Fibroblast of lung (primary cell): Measurements from ENCODE around the gene HEXIM1. TPM values are rescaled to one million over a fixed set of nuclear protein-coding genes. Genes with fewer than 3 reads are reported as not detected.

Experiments
- DNase-seq, 2 donors: peaks; one replicate each; pipeline versions ENCODE4 v3.0.0 to v3.0.0-alpha.2; 2010; ENCODE audit warnings: low read depth in 2 of 2
- H2AFZ ChIP-seq: 2 replicates; pipeline ENCODE4 v1.5.1; 2012; ENCODE audit warnings: low read length, control low read depth, inconsistent platforms
- H3K27ac ChIP-seq: 2 replicates; pipeline ENCODE4 v1.5.1; 2011; ENCODE audit warnings: low read length, control low read depth; ENCODE audit not compliant: insufficient read depth
- H3K27me3 ChIP-seq: 2 replicates; pipeline ENCODE4 v1.5.1; 2011; ENCODE audit warnings: mild to moderate bottlenecking, low read length; ENCODE audit not compliant: control insufficient read depth, insufficient read depth
- H3K36me3 ChIP-seq: 2 replicates; pipeline ENCODE4 v1.5.1; 2011; ENCODE audit warnings: low read length; ENCODE audit not compliant: control insufficient read depth, insufficient read depth
- H3K4me1 ChIP-seq: 2 replicates; pipeline ENCODE4 v1.5.1; 2011; ENCODE audit warnings: low read length; ENCODE audit not compliant: control insufficient read depth, insufficient read depth; ENCODE audit errors: extremely low read depth
- H3K4me2 ChIP-seq: 2 replicates; pipeline ENCODE4 v1.5.1; 2011; ENCODE audit warnings: low read length, control low read depth; ENCODE audit not compliant: insufficient read depth; ENCODE audit errors: extremely low read depth
- H3K4me3 ChIP-seq, 4 experiments: fragments of 200-600 bp in 1 of 4; sonication (generic) in 1 of 4; replicated peaks in 1 of 4; 2 replicates each; pipeline ENCODE4 v1.5.1; 2011 to 2016; ENCODE audit warnings: low read length in 4 of 4, low read depth in 3 of 4, mild to moderate bottlenecking in 3 of 4, control low read depth in 2 of 4, inconsistent platforms in 1 of 4, mixed read lengths in 1 of 4; ENCODE audit not compliant: insufficient read depth in 1 of 4; ENCODE audit errors: control extremely low read depth in 1 of 4
- H3K79me2 ChIP-seq: 2 replicates; pipeline ENCODE4 v1.5.1; 2012; ENCODE audit warnings: mild to moderate bottlenecking, low read length, inconsistent platforms; ENCODE audit not compliant: control insufficient read depth, insufficient read depth
- H3K9ac ChIP-seq: 2 replicates; pipeline ENCODE4 v1.5.1; 2011; ENCODE audit warnings: mild to moderate bottlenecking, low read length, control low read depth; ENCODE audit not compliant: insufficient read depth
- H3K9me3 ChIP-seq: 2 replicates; pipeline ENCODE4 v1.5.1; 2012; ENCODE audit warnings: low read depth, low read length; ENCODE audit not compliant: control insufficient read depth, insufficient read depth
- H4K20me1 ChIP-seq: 2 replicates; pipeline ENCODE4 v1.5.1; 2011; ENCODE audit warnings: low read length; ENCODE audit not compliant: control insufficient read depth, insufficient read depth; ENCODE audit errors: extremely low read depth
- EZH2 ChIP-seq: IDR thresholded peaks from 2 replicates; pipeline ENCODE4 v1.5.1; 2012; ENCODE audit warnings: low read length, control low read depth, mild to moderate bottlenecking; ENCODE audit errors: missing control alignments
- polyA minus RNA-seq: library from RNA; depleted of rRNA, polyadenylated mRNA; stranded (reverse); fragments of >200 nt; gene quantifications from 2 replicates; pipeline ENCODE4 v1.2.3, GENCODE V29; 2011; ENCODE audit warnings: low replicate concordance
- polyA plus RNA-seq, 2 donors: library from polyadenylated mRNA; depleted of rRNA in 1 of 2; stranded (reverse) in 1 of 2; unstranded in 1 of 2; fragments of >200 nt; gene quantifications; 2 replicates each; pipeline ENCODE4 v1.2.1, GENCODE V29; 2011 to 2012; ENCODE audit warnings: missing spikeins in 1 of 2
- total RNA-seq: library from RNA; depleted of rRNA; stranded (reverse); fragments of >200 nt; gene quantifications from 2 replicates; pipeline ENCODE4 v1.2.1, GENCODE V29; 2014
- TF ChIP-seq, protein P1 (sequence below), 2 donors: IDR thresholded peaks in 1 of 2; conservative IDR thresholded peaks in 1 of 2; 1 replicate in 1 of 2; 2 replicates in 1 of 2; pipeline ENCODE4 v1.5.1; 2011 to 2012; ENCODE audit warnings: low read length in 2 of 2, control low read depth in 1 of 2, inconsistent platforms in 1 of 2, low read depth in 1 of 2, mild to moderate bottlenecking in 1 of 2

The HEXIM1 gene, protein sequence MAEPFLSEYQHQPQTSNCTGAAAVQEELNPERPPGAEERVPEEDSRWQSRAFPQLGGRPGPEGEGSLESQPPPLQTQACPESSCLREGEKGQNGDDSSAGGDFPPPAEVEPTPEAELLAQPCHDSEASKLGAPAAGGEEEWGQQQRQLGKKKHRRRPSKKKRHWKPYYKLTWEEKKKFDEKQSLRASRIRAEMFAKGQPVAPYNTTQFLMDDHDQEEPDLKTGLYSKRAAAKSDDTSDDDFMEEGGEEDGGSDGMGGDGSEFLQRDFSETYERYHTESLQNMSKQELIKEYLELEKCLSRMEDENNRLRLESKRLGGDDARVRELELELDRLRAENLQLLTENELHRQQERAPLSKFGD
- 9.9 and 10.3 TPM in 2 replicates for total RNA-seq
- polyA plus RNA-seq, result 11.7 and 12.4 TPM in 2 replicates
- 20.2 and 20.3 TPM in 2 replicates for polyA plus RNA-seq (2012)
- 4.3 and 6.1 TPM in 2 replicates for polyA minus RNA-seq

DNA sequence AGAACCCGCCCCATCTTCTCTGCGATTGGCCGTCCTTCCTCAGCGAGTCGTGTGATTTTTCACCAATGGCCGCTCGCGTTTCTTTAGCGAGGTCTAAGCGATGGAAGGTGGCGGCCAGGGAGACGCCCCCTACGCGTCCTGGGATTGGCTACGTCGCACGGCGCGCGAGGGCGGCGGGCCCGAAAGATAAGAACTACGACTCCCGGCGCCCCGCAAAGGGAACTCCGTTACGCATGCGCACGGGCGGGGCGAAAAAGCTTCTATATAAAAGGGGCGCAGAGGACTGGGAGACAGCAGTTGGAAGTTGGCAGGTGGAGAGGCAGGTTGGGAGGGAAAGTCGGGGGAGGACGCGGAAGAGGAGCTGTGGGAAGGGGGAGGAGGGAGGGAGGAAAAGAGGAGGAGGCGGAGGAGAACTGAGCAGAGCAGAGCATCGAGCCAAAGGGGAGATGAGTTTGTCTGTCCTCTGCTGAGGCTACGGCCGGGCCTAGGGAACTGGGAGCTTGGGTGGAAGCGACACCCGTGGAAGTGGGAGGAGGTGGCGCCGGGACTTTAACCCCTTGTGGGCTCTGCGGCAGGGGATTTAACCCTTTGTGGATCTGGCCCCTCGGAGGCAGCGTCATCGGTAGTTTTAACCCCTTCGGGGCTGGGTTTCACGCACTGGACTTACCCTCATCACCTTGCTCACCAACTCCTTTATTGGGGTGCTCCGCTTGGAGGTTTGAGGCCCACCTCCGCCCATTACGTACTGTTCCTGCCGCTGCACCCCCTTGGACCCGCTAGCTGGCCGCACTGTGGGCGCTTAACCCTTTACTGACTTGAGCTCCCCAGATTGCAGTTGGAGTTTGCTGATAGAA, at the start of gene HEXIM1:
TSS of gene HEXIM1 (plus strand) at position 293 of the 854 bp plus-strand sequence. CDS start 716 bp downstream, outside the sequence.
- H3K4me1 ChIP-seq, result peaks cover 10% of the 10 kb centered on the region
- peak; percentile 100 for DNase-seq
- H3K36me3 ChIP-seq, result no peaks in the 10 kb centered on the region
- H3K27me3 ChIP-seq, result no peaks in the 10 kb centered on the region
- H3K9me3 ChIP-seq, result no peaks in the 10 kb centered on the region
- no peak within 1 kb of the TSS for H2AFZ ChIP-seq
- peak within 1 kb of the TSS; percentile 89 for H3K9ac ChIP-seq
- peak within 1 kb of the TSS; percentile 99 for H3K27ac ChIP-seq
- TF ChIP-seq, protein P1, sequence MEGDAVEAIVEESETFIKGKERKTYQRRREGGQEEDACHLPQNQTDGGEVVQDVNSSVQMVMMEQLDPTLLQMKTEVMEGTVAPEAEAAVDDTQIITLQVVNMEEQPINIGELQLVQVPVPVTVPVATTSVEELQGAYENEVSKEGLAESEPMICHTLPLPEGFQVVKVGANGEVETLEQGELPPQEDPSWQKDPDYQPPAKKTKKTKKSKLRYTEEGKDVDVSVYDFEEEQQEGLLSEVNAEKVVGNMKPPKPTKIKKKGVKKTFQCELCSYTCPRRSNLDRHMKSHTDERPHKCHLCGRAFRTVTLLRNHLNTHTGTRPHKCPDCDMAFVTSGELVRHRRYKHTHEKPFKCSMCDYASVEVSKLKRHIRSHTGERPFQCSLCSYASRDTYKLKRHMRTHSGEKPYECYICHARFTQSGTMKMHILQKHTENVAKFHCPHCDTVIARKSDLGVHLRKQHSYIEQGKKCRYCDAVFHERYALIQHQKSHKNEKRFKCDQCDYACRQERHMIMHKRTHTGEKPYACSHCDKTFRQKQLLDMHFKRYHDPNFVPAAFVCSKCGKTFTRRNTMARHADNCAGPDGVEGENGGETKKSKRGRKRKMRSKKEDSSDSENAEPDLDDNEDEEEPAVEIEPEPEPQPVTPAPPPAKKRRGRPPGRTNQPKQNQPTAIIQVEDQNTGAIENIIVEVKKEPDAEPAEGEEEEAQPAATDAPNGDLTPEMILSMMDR (conservative IDR thresholded peaks at IDR 0.05 in 1 of 2, IDR thresholded peaks at IDR 0.05 in 1 of 2; ENCODE audit: low read depth in 1 of 2, low read length in 2 of 2), result no peak
- TF ChIP-seq EZH2, result no peak
- H4K20me1 ChIP-seq, result no peaks in the 10 kb centered on the region
- peak within 1 kb of the TSS; percentile 76 to 97 (median 92) for H3K4me3 ChIP-seq
- peaks cover 35% of the 10 kb centered on the region for H3K79me2 ChIP-seq
- peak within 1 kb of the TSS; percentile 96 for H3K4me2 ChIP-seq

DNA sequence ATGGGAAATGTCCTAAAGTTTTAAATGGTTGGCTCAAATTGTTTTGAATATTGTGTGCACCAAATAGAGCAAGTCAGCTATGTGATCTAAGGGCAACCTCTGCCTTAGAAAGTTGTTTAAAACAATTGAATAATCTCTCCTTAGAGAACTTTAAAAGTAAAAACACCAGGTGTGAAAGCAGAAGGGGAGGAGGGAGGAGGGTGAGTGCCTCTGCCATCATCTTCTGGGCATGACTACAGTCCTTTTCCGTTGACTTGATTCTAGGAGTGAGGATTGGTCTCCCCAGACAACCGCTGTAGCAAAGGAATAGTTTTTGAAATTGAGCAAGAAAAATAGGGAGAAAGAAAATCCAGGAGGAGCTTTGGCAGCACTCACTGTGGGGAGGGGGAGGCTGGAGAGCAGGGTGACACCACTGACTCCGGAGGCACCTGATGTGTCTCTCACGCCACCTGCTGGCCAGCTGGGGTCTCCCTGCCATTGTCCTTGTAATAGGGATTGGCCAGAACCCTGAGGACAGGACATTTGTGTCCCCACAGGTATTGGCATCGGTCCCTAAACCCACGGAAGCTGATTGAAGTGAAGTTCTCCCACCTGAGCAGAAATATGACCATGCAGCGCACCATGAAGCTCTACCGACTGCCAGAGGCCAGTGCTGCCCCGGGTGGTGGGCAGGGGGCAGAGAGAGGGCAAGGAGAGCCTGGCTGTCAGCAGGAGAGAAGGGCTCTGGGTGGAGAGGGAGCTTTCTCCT, 49.2 kb upstream of the HEXIM1 start:
- H3K36me3 ChIP-seq, result peaks cover 41% of the 10 kb centered on the region
- H3K27ac ChIP-seq, result peak overlapping the region; percentile 38
- H3K27me3 ChIP-seq, result no peaks in the 10 kb centered on the region
- no peaks in the 10 kb centered on the region for H3K79me2 ChIP-seq
- no peak overlapping the region for H3K9ac ChIP-seq
- no peak overlapping the region for H3K4me2 ChIP-seq
- TF ChIP-seq EZH2, result no peak
- TF ChIP-seq, protein P1 (conservative IDR thresholded peaks at IDR 0.05 in 1 of 2, IDR thresholded peaks at IDR 0.05 in 1 of 2; ENCODE audit: low read depth in 1 of 2, low read length in 2 of 2), result peak; percentile 76 to 81
- no peak overlapping the region for H3K4me3 ChIP-seq
- peak; percentile 58 to 81 for DNase-seq
- no peak overlapping the region for H2AFZ ChIP-seq
- no peaks in the 10 kb centered on the region for H3K9me3 ChIP-seq
- H3K4me1 ChIP-seq, result peaks cover 5% of the 10 kb centered on the region
- no peaks in the 10 kb centered on the region for H4K20me1 ChIP-seq
